Muscle of leg (tissue), 11 donors: ENCODE measurements around the gene SBNO2. TPM values are rescaled to one million over a fixed set of nuclear protein-coding genes. Genes with fewer than 3 reads are reported as not detected.

Experiments used
- DNase-seq: peaks from one replicate; pipeline ENCODE4 v3.0.0; 2013
- H3K27ac ChIP-seq: one replicate; pipeline ENCODE4 v1.5.1; 2013; ENCODE audit warnings: mild to moderate bottlenecking, low read length, control low read depth
- H3K27me3 ChIP-seq: one replicate; pipeline ENCODE4 v1.6.1; 2013; ENCODE audit warnings: low read length; ENCODE audit not compliant: control insufficient read depth, insufficient read depth
- H3K36me3 ChIP-seq: one replicate; pipeline ENCODE4 v1.6.1; 2013; ENCODE audit warnings: low read length; ENCODE audit not compliant: control insufficient read depth, insufficient read depth
- H3K4me1 ChIP-seq: one replicate; pipeline ENCODE4 v1.6.1; 2013; ENCODE audit warnings: low read length; ENCODE audit not compliant: control insufficient read depth, insufficient read depth
- H3K4me3 ChIP-seq: one replicate; pipeline ENCODE4 v1.5.1; 2013; ENCODE audit warnings: low read length, control low read depth
- H3K9me3 ChIP-seq: replicated peaks from 2 replicates; pipeline ENCODE4 v1.6.1; 2013; ENCODE audit warnings: low read depth, low read length; ENCODE audit not compliant: control insufficient read depth
- WGBS: methylation state at CpG from one replicate; pipeline ENCODE4 v1.1.5; 2013; ENCODE audit warnings: missing lambda C conversion rate; ENCODE audit not compliant: insufficient coverage; 5-methylcytosine and 5-hydroxymethylcytosine counted together
- polyA plus RNA-seq, 8 donors: library from polyadenylated mRNA; unstranded; fragments of 120-200 nt; gene quantifications; one replicate each; pipeline versions ENCODE4 v1.2.1 to v1.2.3, GENCODE V29; 2013; ENCODE audit warnings: inconsistent platforms in 1 of 8, low replicate concordance in 1 of 8; ENCODE audit not compliant: insufficient read length in 8 of 8, insufficient read depth in 1 of 8
- total RNA-seq: library from RNA; stranded (reverse); fragments of 120-200 nt; gene quantifications from one replicate; pipeline ENCODE4 v1.2.4, GENCODE V29; 2013

SBNO2 gene
- total and polyA plus RNA-seq, 9 donors: 7.4 to 16.7 (median 12.2) TPM

- Histone ChIP-seq H3K36me3 (peaks cover 60% of the 10 kb centered on the region), H3K9me3 (no peaks in the 10 kb centered on the region), H3K27me3 (no peaks in the 10 kb centered on the region), H3K27ac (no peak overlapping the region), H3K4me3 (no peak overlapping the region), H3K4me1 (peaks cover 75% of the 10 kb centered on the region)
- no peak for DNase-seq
- WGBS: 86% methylated on average over 17 of the region's 19 CpGs
Observed at GRCh38 chr19:1219786-1220476, 45.9 kb upstream of the SBNO2 start.

GRCh38 chr19:1218751-1219567 is 44.9 kb upstream of the SBNO2 start:
- Histone ChIP-seq H3K36me3 (peaks cover 50% of the 10 kb centered on the region), H3K9me3 (no peaks in the 10 kb centered on the region), H3K27me3 (no peaks in the 10 kb centered on the region), H3K4me3 (no peak overlapping the region), H3K27ac (peak overlapping the region; percentile 87), H3K4me1 (peaks cover 85% of the 10 kb centered on the region)
- 76% methylated on average over 24 of the region's 37 CpGs for WGBS
- no peak for DNase-seq

DNA sequence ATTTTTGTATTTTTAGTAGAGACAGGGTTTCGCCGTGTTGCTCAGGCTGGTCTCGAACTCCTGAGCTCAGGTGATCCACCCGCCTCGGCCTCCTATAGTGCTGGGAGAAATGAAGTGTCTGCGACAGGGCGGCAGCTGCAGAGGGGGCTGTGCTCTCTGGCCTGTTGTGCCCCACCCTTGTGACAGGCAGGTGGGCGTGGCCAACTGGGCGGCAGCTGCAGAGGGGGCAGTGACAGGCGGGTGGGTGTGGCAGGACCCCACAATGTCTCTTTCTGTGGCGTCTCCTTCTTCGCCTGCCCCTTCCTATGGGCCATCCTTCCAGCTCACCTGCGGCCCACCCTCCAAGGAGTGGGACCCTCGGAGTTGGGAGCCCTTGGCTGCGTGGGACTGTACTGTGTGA is 43.3 kb upstream of the SBNO2 start:
- peaks cover 86% of the 10 kb centered on the region for H3K4me1 ChIP-seq
- H3K4me3 ChIP-seq: no peak overlapping the region
- no peaks in the 10 kb centered on the region for H3K9me3 ChIP-seq
- peak overlapping the region; percentile 87 for H3K27ac ChIP-seq
- peak; percentile 80 for DNase-seq
- H3K27me3 ChIP-seq: no peaks in the 10 kb centered on the region
- 68% methylated on average over 12 of the region's 15 CpGs for WGBS
- peaks cover 40% of the 10 kb centered on the region for H3K36me3 ChIP-seq

- WGBS: 78% methylated on average over 9 of the region's 12 CpGs
- H3K27ac ChIP-seq: peak overlapping the region; percentile 87
- peaks cover 34% of the 10 kb centered on the region for H3K36me3 ChIP-seq
- H3K9me3 ChIP-seq: no peaks in the 10 kb centered on the region
- no peak overlapping the region for H3K4me3 ChIP-seq
- peaks cover 86% of the 10 kb centered on the region for H3K4me1 ChIP-seq
- no peaks in the 10 kb centered on the region for H3K27me3 ChIP-seq
- no peak for DNase-seq
Observed at GRCh38 chr19:1216756-1217155, 42.7 kb upstream of the SBNO2 start.

DNA sequence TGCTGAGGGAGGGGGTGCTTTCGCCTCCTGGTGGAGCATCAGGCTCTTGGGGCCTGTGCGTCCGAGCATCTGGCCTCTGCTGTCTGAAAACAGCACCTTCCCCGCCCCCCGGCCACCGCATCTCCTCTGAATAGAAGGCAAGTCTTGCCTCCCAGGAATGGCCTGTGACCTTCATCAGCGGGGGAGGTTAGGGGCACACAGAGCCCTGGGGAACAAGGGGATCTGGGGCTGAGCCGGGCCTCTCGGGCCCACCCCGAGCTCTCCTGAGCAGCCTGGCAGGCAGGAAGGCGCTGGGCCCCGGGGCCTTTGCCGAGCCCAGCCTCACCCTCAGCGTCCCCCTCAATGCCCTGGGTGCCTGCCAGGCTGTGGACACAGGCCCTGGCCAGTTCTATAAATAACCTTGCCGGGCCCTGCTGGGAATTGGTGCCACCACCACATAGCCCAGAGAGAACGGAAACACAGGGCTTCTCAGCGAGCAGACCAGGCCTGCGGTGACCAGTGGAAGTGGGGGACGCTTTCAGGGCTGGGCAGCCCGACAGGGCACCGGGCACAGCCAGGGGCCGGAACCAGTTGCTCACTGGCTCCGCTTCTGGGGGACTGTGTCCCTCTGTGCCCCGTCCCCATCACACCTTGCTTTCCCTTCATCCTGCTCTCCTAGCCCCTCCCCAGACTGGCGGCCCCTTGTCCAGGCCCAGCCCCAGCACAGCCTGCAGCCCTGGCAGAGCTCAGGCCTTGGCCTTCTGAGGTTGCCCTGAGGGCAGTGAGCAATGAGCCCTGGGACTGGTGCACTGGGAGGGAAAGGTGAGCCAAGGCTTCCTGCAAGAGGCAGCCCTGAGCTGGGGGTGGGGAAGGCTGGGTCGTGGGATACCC is 41.0 kb upstream of the SBNO2 start:
- Histone ChIP-seq H3K9me3 (no peaks in the 10 kb centered on the region), H3K27ac (peak overlapping the region; percentile 87), H3K36me3 (peaks cover 25% of the 10 kb centered on the region), H3K27me3 (no peaks in the 10 kb centered on the region), H3K4me1 (peaks cover 83% of the 10 kb centered on the region), H3K4me3 (no peak overlapping the region)
- no peak for DNase-seq
- 78% methylated on average over 15 of the region's 26 CpGs for WGBS

DNA sequence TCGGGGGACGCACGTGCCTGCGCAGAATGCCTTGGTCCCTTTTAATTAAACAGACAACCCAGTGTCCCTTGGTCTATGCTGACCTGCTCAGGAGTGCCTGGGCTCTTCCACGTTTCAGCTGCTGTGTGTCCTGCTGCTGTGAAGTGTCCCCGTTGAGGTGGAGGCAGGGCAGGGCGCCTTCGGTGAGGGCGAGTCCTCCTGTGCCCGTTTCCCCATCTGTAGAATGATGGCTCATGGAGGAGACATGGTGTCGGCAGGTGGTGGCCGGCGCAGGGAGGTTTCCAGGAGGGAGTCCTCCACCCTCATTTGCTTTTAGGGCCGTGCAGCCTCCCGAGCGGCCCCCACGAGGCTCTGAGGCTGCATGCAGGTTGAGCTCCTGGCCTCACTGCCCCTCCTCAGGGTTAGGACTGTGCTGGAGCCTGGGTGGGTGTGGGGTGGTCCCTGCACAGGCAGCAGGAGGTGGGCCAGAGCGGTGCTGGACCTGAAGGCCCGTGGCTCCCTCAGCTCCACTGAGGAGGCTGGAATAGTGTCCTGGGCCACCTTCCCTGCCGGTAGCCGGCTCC is 40.3 kb upstream of the SBNO2 start:
- 69% methylated on average over 12 of the region's 21 CpGs for WGBS
- no peak for DNase-seq
- Histone ChIP-seq H3K4me1 (peaks cover 88% of the 10 kb centered on the region), H3K27me3 (no peaks in the 10 kb centered on the region), H3K4me3 (no peak overlapping the region), H3K9me3 (no peaks in the 10 kb centered on the region), H3K27ac (peak overlapping the region; percentile 87), H3K36me3 (peaks cover 27% of the 10 kb centered on the region)

DNA sequence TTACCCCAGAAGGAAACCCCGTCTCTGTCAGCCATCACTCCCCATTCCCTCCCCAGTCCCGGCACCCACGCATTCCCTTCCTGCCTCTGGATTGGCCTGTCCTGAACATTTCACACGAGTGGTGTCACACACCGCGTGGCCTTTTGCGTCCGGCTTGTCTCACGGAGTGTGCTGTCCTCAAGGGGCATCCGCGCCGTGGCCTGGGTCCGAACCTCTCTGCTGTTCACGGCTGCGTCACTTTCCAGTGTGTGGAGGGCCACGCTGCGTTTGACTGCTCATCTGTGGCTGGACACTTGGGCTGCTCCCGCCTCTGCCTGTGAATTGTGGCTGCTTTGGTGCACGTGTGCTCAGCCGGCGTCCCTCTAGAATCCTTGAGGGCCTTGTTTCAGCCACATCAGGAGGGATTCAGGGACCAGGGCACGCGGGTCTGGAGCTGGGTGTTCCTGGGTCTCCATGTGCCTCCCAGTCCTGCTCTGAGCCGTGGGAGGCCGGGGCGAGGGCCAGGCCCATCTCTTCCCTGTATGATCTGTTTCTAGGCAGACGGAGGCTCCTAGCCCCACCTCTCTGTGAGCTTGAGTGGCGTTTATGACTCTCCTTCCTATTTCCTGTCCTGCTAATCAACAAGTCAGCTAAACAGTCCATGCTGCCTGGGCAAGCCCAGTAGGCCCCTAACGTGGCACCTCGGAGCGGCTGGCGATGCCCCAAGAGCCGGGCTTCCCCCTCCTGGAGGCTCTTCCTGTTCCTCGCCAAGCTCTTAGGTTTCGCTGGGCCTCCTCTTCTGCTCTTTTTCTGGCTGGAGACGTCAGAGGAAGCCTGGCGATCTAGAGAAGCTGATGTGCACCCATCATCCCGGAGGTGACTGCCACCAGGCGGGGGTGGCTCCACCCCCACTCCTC is 39.6 kb upstream of the SBNO2 start:
- Histone ChIP-seq H3K27me3 (no peaks in the 10 kb centered on the region), H3K27ac (peak overlapping the region; percentile 87), H3K4me1 (peaks cover 88% of the 10 kb centered on the region), H3K9me3 (no peaks in the 10 kb centered on the region), H3K36me3 (peaks cover 22% of the 10 kb centered on the region), H3K4me3 (no peak overlapping the region)
- WGBS: 51% methylated on average over 36 of the region's 39 CpGs
- peak; percentile 88 for DNase-seq

DNA sequence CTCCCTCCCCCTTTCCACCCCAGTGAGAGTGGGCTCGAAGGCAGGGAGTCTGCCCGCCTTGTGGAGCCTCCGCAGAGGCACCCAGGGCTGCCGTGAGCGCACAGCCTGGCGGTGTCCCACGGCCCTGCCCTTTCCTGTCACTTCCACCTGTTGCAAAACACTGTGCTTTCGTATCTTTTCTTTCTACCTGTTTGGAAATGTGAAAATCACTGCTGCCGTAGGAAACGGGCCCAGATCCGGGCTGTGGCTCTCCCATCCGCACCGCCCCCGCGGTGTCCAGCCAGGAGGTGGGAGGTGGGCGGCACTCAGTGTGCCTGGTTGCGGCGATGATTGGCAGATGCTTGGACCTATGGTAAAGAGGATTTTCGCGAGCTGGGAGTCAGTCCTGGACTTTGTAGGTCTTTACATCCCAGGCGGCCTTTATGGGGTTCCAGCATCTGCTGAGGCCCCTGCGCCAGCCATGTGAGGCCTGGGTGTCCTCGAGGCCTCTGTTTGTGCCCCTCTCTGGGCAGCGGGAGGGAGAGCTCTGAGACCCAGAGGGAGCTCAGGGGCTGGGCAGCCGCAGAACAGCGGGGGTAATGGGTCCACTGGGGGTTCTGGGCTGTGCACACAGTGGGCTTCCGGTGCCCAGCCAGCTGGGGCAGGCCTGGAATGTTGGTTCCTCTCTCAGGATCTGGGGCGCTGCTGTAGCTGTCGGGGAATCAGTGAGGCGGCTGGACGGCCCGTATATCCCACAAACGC is 37.6 kb upstream of the SBNO2 start:
- Histone ChIP-seq H3K36me3 (peaks cover 20% of the 10 kb centered on the region), H3K9me3 (no peaks in the 10 kb centered on the region), H3K4me1 (peaks cover 85% of the 10 kb centered on the region), H3K27ac (no peak overlapping the region), H3K4me3 (no peak overlapping the region), H3K27me3 (no peaks in the 10 kb centered on the region)
- 59% methylated on average over 22 of the region's 33 CpGs for WGBS
- DNase-seq: peak; percentile 80

- peaks cover 75% of the 10 kb centered on the region for H3K4me1 ChIP-seq
- H3K36me3 ChIP-seq: peaks cover 20% of the 10 kb centered on the region
- H3K9me3 ChIP-seq: no peaks in the 10 kb centered on the region
- no peak overlapping the region for H3K27ac ChIP-seq
- H3K27me3 ChIP-seq: no peaks in the 10 kb centered on the region
- no peak for DNase-seq
- 89% methylated on average over 1 of the region's 13 CpGs for WGBS
- no peak overlapping the region for H3K4me3 ChIP-seq
Observed at GRCh38 chr19:1210227-1210538, 36.1 kb upstream of the SBNO2 start.
